Keratinocyte (primary cell): Measurements from ENCODE around the gene CALCR. TPM values are rescaled to one million over a fixed set of nuclear protein-coding genes. Genes with fewer than 3 reads are reported as not detected.

Source experiments
- DNase-seq: peaks from one replicate; pipeline ENCODE4 v3.0.0-alpha.2; 2011; ENCODE audit warnings: low read depth, missing footprints, low spot score
- FAIRE-seq: peaks from 2 replicates; lab custom pipeline; 2011; peaks lifted over from hg19 to GRCh38; lab: Jason Lieb, UNC
- H2AFZ ChIP-seq: 2 replicates; pipeline ENCODE4 v1.6.0; 2012; ENCODE audit warnings: low read length, control low read depth, inconsistent platforms; ENCODE audit not compliant: control insufficient read depth
- H3K27ac ChIP-seq: 2 replicates; pipeline ENCODE4 v1.5.1; 2011; ENCODE audit warnings: low read length; ENCODE audit not compliant: control insufficient read depth, insufficient read depth
- H3K27me3 ChIP-seq: 3 replicates; pipeline ENCODE4 v1.6.0; 2011; ENCODE audit warnings: low read length; ENCODE audit not compliant: control insufficient read depth, insufficient read depth; ENCODE audit errors: extremely low read depth
- H3K36me3 ChIP-seq, 2 experiments: 2 replicates in 1 of 2; 3 replicates in 1 of 2; pipeline ENCODE4 v1.5.1; 2011; ENCODE audit warnings: low read length in 2 of 2, mild to moderate bottlenecking in 1 of 2; ENCODE audit not compliant: control insufficient read depth in 2 of 2, insufficient read depth in 2 of 2; ENCODE audit errors: extremely low read depth in 1 of 2
- H3K4me1 ChIP-seq: 3 replicates; pipeline ENCODE4 v1.5.1; 2011; ENCODE audit warnings: low read length; ENCODE audit not compliant: control insufficient read depth, insufficient read depth; ENCODE audit errors: extremely low read depth
- H3K4me2 ChIP-seq: 3 replicates; pipeline ENCODE4 v1.6.0; 2011; ENCODE audit warnings: low read depth, low read length; ENCODE audit not compliant: control insufficient read depth, insufficient read depth; ENCODE audit errors: extremely low read depth
- H3K4me3 ChIP-seq, 3 experiments: fragments of 200-600 bp in 1 of 3; sonication (generic) in 1 of 3; 2 replicates in 2 of 3; 3 replicates in 1 of 3; pipeline ENCODE4 v1.5.1; 2011 to 2016; ENCODE audit warnings: low read length in 3 of 3, mild to moderate bottlenecking in 3 of 3, control low read depth in 2 of 3, inconsistent platforms in 1 of 3, low read depth in 1 of 3, mixed read lengths in 1 of 3, mixed run types in 1 of 3, moderate library complexity in 1 of 3; ENCODE audit not compliant: control insufficient read depth in 2 of 3, insufficient read depth in 2 of 3; ENCODE audit errors: extremely low read depth in 1 of 3
- H3K79me2 ChIP-seq: 2 replicates; pipeline ENCODE4 v1.6.0; 2012; ENCODE audit warnings: low read length; ENCODE audit not compliant: control insufficient read depth, insufficient read depth
- H3K9ac ChIP-seq: 3 replicates; pipeline ENCODE4 v1.6.0; 2011; ENCODE audit warnings: low read length; ENCODE audit not compliant: control insufficient read depth, insufficient read depth; ENCODE audit errors: extremely low read depth
- H3K9me1 ChIP-seq: 3 replicates; pipeline ENCODE4 v1.6.0; 2011; ENCODE audit warnings: low read length; ENCODE audit not compliant: control insufficient read depth, insufficient read depth; ENCODE audit errors: extremely low read depth
- H3K9me3 ChIP-seq: 2 replicates; pipeline ENCODE4 v1.5.1; 2012; ENCODE audit warnings: low read depth, low read length; ENCODE audit not compliant: control insufficient read depth
- H4K20me1 ChIP-seq: 3 replicates; pipeline ENCODE4 v1.6.0; 2011; ENCODE audit warnings: low read length; ENCODE audit not compliant: control insufficient read depth, insufficient read depth; ENCODE audit errors: extremely low read depth
- EZH2 ChIP-seq: IDR thresholded peaks from one replicate; pipeline ENCODE4 v1.6.1; 2012; ENCODE audit warnings: inconsistent platforms, mild to moderate bottlenecking, low read length, moderate library complexity
- dilution Hi-C: fragments of 300-500 bp; cut with MboI; formaldehyde crosslinking; loops from one replicate; pipeline ENCODE4 v1.7.0; 2020; ENCODE audit warnings: low sequenced_read_pairs; ENCODE audit not compliant: extremely low pct_ligation_motif_present
- polyA plus RNA-seq, 5 experiments: library from polyadenylated mRNA; depleted of rRNA in 3 of 5; stranded (reverse) in 3 of 5; stranded (forward) in 1 of 5; unstranded in 1 of 5; fragments of >200 nt; gene quantifications; 1 replicate in 1 of 5; 2 replicates in 3 of 5; 3 replicates in 1 of 5; pipeline versions ENCODE4 v1.2.1 to v1.2.3, GENCODE V29; 2011 to 2012; ENCODE audit warnings: missing spikeins in 2 of 5, low read depth in 1 of 5, low replicate concordance in 1 of 5
- TF ChIP-seq, protein P1 (sequence below), 3 experiments: IDR thresholded peaks in 1 of 3; conservative IDR thresholded peaks in 1 of 3; optimal IDR thresholded peaks in 1 of 3; 2 replicates in 2 of 3; 3 replicates in 1 of 3; pipeline versions ENCODE3 to v1.5.1; 2011; ENCODE audit warnings: low read length in 3 of 3, mild to moderate bottlenecking in 3 of 3, moderate library complexity in 2 of 3, control low read depth in 1 of 3, inconsistent platforms in 1 of 3; ENCODE audit not compliant: insufficient read depth in 2 of 3; ENCODE audit errors: extremely low read depth in 1 of 3

The CALCR gene
- polyA plus RNA-seq, 1 donor (not counting 4 experiments of a cell fraction or from before 2014, with no cell fraction given) = not detected

DNA sequence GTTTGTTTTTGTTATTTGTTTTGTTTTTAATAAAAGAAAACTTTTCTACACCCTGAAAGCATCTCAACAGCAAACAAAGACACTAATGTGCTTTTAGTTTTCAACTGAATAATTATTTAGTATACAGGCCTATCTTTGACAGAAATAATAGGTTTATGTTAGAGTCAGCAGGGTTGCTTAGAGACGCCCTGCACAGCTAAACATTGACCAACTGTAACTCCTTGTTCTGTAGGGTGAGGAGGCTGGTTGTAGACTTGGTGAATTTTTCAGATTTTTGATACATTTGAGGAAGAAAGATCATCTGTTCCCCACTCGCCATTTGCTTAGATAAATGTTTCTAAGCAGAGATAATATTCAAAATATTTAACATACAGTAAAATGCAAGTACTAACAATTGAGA lies 103.1 kb downstream of the CALCR start:
- H3K4me3 ChIP-seq = no peak overlapping the region

DNA sequence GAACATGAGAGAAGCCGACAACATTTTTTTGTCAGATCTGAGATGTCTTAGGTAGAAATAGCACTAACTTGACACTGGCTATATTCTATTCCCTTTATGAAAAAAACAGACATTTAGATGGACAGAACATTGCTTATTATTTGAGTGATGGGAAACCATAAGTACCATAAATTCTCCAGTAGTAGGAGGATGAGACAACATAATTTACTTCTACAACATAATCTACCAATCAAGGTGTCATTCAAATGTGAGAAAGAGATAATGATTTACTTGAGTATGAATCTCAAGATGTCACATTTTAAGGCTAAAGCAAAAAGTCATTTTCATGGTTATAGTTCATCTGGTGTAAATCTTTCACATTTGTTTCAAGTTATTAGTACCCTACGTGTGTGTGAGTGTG lies 110.8 kb downstream of the CALCR start:
- no peak overlapping the region for H3K27ac ChIP-seq
- no peaks in the 10 kb centered on the region for H3K9me1 ChIP-seq
- dilution Hi-C loops = no loop called here
- no peaks in the 10 kb centered on the region for H3K9me3 ChIP-seq
- H3K4me2 ChIP-seq = no peak overlapping the region
- H3K79me2 ChIP-seq = no peaks in the 10 kb centered on the region
- no peaks in the 10 kb centered on the region for H3K36me3 ChIP-seq
- H4K20me1 ChIP-seq = no peaks in the 10 kb centered on the region
- no peak overlapping the region for H2AFZ ChIP-seq
- no peak for DNase-seq
- H3K4me1 ChIP-seq = no peaks in the 10 kb centered on the region
- FAIRE-seq = no peak
- no peaks in the 10 kb centered on the region for H3K27me3 ChIP-seq
- H3K9ac ChIP-seq = no peak overlapping the region
- TF ChIP-seq EZH2 = no peak
- TF ChIP-seq, protein P1, sequence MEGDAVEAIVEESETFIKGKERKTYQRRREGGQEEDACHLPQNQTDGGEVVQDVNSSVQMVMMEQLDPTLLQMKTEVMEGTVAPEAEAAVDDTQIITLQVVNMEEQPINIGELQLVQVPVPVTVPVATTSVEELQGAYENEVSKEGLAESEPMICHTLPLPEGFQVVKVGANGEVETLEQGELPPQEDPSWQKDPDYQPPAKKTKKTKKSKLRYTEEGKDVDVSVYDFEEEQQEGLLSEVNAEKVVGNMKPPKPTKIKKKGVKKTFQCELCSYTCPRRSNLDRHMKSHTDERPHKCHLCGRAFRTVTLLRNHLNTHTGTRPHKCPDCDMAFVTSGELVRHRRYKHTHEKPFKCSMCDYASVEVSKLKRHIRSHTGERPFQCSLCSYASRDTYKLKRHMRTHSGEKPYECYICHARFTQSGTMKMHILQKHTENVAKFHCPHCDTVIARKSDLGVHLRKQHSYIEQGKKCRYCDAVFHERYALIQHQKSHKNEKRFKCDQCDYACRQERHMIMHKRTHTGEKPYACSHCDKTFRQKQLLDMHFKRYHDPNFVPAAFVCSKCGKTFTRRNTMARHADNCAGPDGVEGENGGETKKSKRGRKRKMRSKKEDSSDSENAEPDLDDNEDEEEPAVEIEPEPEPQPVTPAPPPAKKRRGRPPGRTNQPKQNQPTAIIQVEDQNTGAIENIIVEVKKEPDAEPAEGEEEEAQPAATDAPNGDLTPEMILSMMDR (optimal IDR thresholded peaks at IDR 0.05 in 1 of 3, IDR thresholded peaks at IDR 0.05 in 1 of 3, conservative IDR thresholded peaks at IDR 0.05 in 1 of 3; ENCODE audit: extremely low read depth in 1 of 3, insufficient read depth in 2 of 3, low read length in 3 of 3) = no peak
- no peak overlapping the region for H3K4me3 ChIP-seq

More for the DNA sequence above, 103.1 kb downstream of the CALCR start:
- Histone ChIP-seq H4K20me1 (no peaks in the 10 kb centered on the region), H3K9me3 (no peaks in the 10 kb centered on the region), H2AFZ (no peak overlapping the region), H3K36me3 (no peaks in the 10 kb centered on the region), H3K27ac (no peak overlapping the region), H3K27me3 (no peaks in the 10 kb centered on the region), H3K4me2 (no peak overlapping the region), H3K4me1 (no peaks in the 10 kb centered on the region), H3K79me2 (no peaks in the 10 kb centered on the region), H3K9ac (no peak overlapping the region), H3K9me1 (no peaks in the 10 kb centered on the region)
- no peak for FAIRE-seq
- TF ChIP-seq, protein P1 (optimal IDR thresholded peaks at IDR 0.05 in 1 of 3, IDR thresholded peaks at IDR 0.05 in 1 of 3, conservative IDR thresholded peaks at IDR 0.05 in 1 of 3; ENCODE audit: extremely low read depth in 1 of 3, insufficient read depth in 2 of 3, low read length in 3 of 3) = no peak
- TF ChIP-seq EZH2 = no peak
- dilution Hi-C loops = no loop called here
- no peak for DNase-seq
